Left hindlimb (tissue), 1 donor: ENCODE data around the gene VGLL4.
"Not testable (repeated sequence)": the region's sequence is repeated elsewhere in the genome, so short reads cannot be mapped to it uniquely, and the experiment has no call there.

Experiments used
- DNase-seq: peaks from one replicate; pipeline ENCODE4 v3.0.0-alpha.2; 2018

Gene VGLL4

GRCh38 chr3:11582191-11582968 is 61.3 kb downstream of the VGLL4 start:
- DNase-seq = peak; percentile 93

GRCh38 chr3:11581237-11582190 is 62.2 kb downstream of the VGLL4 start:
- DNase-seq = peak; percentile 70

GRCh38 chr3:11580645-11581044 is 63.1 kb downstream of the VGLL4 start:
- DNase-seq = no peak

DNA sequence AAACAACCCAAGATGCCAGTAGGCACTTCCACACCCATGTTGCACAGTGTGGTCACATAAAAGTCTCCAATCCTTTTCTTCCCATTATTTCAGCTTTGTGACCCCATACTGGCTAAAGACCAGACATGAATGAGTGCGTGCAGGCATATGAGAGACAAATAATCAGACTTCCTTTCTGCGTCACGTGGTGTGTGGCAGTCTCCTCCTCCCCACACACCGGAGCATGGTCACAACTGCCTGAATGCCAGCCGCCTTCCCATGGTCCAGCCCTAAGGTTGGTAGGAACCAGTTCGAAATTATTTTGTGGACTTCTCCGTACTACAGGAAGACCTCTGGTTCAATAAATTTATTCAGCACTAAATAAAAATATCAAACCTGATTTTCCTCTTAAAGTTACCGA is 65.5 kb downstream of the VGLL4 start:
- no peak for DNase-seq

GRCh38 chr3:11576453-11576852 is 67.3 kb downstream of the VGLL4 start:
- DNase-seq = no peak

GRCh38 chr3:11575677-11576076 is 68.0 kb downstream of the VGLL4 start:
- no peak for DNase-seq

GRCh38 chr3:11574981-11575669 is 68.6 kb downstream of the VGLL4 start:
- DNase-seq = peak; percentile 27

DNA sequence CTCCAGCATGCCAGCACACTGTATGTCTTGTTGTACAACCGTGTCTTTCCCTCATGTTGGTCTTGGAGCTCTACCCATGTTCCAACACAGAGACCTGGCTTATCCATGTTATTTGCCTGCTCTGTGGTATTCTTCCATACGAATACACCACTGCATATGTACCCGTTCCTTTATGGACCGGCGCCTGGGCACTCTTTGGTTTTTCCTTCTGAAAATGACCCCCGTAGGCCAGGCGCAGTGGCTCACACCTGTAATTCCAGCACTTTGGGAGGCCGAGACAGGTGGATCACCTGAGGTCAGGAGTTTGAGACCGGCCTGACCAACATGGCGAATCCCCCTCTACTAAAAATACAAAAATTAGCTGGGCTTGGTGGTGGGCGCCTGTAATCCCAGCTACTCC is 71.1 kb downstream of the VGLL4 start:
- not testable (repeated sequence) for DNase-seq

- no peak for DNase-seq
These were observed 72.8 kb downstream of the VGLL4 start for GRCh38 chr3:11570789-11571495.

- DNase-seq = no peak
These were observed 73.5 kb downstream of the VGLL4 start for GRCh38 chr3:11570251-11570650.

DNA sequence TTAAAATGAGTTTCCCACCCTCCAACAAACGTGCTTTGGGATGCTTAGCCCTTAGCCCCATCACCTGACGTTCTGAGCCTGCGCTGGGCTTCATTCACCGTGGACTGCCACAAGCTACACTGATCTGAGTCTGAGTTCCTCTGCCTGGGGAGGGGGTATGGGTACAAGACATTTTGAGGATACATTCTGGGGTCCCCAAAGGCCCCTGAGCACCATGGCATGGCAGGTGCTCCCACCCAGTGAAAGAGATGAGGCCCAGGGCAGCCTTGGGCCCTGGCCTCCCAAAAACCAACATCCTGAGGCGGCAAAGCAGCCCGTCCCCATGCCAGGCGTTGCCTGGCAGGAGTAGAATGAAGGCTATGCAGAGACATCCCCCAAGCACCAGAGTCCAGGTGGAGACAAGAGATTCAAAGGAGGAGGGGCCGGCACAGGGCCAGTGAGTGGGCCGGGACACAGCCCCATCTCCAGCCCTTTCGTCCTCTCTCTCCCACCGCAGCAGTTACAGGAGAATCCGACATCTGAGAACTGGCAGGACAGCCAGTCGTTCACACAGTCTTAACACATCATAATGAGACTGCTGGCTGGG is 74.5 kb downstream of the VGLL4 start:
- no peak for DNase-seq

GRCh38 chr3:11568503-11569155 is 75.1 kb downstream of the VGLL4 start:
- DNase-seq = peak; percentile 85

- no peak for DNase-seq
These were observed 75.9 kb downstream of the VGLL4 start for GRCh38 chr3:11567516-11568467.

- DNase-seq = no peak
These were observed 76.8 kb downstream of the VGLL4 start for GRCh38 chr3:11566916-11567315.

- no peak for DNase-seq
These were observed 77.2 kb downstream of the VGLL4 start for GRCh38 chr3:11566478-11566877.

DNA sequence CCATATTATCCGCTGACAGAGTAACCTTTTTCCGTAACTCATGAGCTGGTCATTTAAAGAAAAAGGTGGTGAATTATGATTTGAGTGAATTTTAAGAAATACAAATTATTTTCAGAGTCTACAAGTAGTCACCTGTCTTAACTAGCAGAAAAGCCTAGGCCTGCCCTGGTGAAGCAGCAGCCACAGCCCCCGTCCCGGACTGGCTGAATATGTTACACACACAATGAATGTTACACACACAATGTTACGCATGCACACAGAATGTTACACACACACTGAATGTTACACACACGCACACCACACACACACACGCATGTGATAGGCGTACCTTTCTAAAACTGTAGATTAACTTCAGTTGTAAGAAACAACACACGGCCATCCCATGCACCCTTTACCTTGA is 77.8 kb downstream of the VGLL4 start:
- no peak for DNase-seq

- DNase-seq = no peak
These were observed 78.2 kb downstream of the VGLL4 start for GRCh38 chr3:11565492-11565891.

- no peak for DNase-seq
These were observed 78.6 kb downstream of the VGLL4 start for GRCh38 chr3:11565072-11565471.

DNA sequence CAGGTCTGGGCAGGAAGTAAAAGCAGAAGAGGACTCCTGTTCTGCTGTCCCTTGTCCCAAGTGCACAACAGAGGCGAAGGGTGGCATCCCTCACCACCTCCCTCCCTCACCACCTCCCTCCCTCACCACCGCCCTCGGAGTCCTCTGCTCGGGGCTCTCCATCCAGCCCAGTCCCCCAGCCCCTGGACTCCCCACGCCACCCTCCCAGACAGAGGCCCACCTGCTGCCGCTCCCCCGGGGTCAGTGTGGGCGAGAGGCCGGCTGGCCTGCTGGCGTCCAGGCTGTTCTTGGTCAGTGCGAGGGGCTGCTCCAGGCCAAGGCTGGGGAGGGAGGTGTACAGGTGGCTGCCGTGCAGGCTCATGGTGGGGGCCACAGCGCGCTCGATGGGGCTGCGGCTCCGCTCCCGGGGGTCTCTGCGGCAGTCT is 79.1 kb downstream of the VGLL4 start:
- no peak for DNase-seq

DNA sequence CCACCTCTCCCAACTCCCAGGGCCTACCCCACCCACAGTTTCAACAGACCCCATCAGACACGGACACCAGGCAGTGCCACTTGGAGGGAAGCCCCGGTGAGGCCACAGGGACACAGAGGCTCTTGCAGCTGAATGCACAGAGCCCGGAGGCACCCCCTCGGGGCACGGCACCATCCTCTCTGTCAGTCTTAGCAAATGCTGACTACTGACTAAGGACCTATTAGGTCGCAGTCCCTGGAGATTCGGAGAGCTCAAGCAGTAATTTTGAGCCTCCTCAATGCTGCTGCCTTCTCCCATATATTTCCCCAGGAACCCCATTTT is 79.9 kb downstream of the VGLL4 start:
- DNase-seq = no peak
